Memory B cell (primary cell): ENCODE results near the gene CTU1.

Experiments used
- ATAC-seq: fragments of 150-1000 bp; cut with Tn5 transposase; 2 replicates; pipeline ENCODE4 v1.10.0; 2021; ENCODE audit warnings: low read depth, mild to moderate bottlenecking, moderate library complexity
- DNase-seq, 2 donors: peaks; one replicate each; pipeline ENCODE4 v3.0.0; 2022; ENCODE audit warnings: low spot score in 2 of 2
- H3K27ac Mint-ChIP-seq: one replicate; pipeline ENCODE4 v1.8.0; 2022; ENCODE audit warnings: mild to moderate bottlenecking, moderate library complexity, mixed read lengths
- H3K27me3 Mint-ChIP-seq: one replicate; pipeline ENCODE4 v1.8.0; 2022; ENCODE audit warnings: mixed read lengths
- H3K36me3 Mint-ChIP-seq: one replicate; pipeline ENCODE4 v1.8.0; 2022; ENCODE audit warnings: mild to moderate bottlenecking, mixed read lengths
- H3K4me1 Mint-ChIP-seq: one replicate; pipeline ENCODE4 v1.8.0; 2022; ENCODE audit warnings: mixed read lengths
- H3K4me3 Mint-ChIP-seq: one replicate; pipeline ENCODE4 v1.8.0; 2022; ENCODE audit warnings: mild to moderate bottlenecking, moderate library complexity, mixed read lengths
- H3K9me3 Mint-ChIP-seq: one replicate; pipeline ENCODE4 v1.8.0; 2022; ENCODE audit warnings: mixed read lengths

Gene CTU1

DNA sequence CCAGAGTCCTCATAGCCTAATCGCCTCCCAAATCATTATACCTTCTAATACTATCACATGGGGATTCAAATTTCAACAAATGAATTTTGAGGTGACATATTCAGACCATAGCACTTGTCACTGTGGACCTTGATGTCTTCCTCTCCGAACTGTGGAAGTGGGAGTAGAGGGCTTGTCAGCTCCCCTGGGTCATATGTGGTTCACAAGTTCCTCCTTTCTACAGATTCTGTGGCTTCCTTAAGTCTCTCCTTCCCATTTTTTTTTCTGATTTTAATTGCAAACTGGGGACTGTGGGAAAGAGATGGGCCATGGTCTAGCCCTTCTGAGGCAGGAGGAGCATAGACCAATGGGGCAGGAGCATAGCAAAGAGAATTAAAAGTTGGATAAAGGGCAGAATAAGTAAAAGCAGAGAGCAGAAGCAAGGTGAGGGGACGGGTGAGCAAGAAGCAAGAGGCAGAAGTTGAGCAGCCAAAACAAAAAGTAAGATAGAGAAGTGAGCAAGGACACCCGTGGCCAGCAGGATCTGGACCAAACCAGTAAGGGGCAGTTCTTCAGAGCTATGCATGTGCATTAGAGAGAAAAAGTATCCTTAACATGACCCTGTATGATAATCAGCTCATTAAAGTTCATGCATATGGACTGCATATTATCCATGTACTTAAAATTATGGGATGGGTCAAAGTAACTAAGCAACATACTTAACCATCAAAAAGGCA, 31.2 kb upstream of the CTU1 start:
- H3K36me3 Mint-ChIP-seq, result no peaks in the 10 kb centered on the region
- H3K27ac Mint-ChIP-seq, result no peak overlapping the region
- H3K9me3 Mint-ChIP-seq, result no peaks in the 10 kb centered on the region
- no peak overlapping the region for H3K4me3 Mint-ChIP-seq
- peaks cover 5% of the 10 kb centered on the region for H3K4me1 Mint-ChIP-seq
- H3K27me3 Mint-ChIP-seq, result peaks cover 21% of the 10 kb centered on the region
- ATAC-seq (no peak), DNase-seq (no peak)

- Mint-ChIP-seq H3K4me3 (no peak overlapping the region), H3K36me3 (no peaks in the 10 kb centered on the region), H3K27me3 (peaks cover 19% of the 10 kb centered on the region), H3K4me1 (peaks cover 5% of the 10 kb centered on the region), H3K27ac (no peak overlapping the region), H3K9me3 (no peaks in the 10 kb centered on the region)
- DNase-seq (no peak), ATAC-seq (no peak)
Observed at GRCh38 chr19:51138549-51138979, 30.4 kb upstream of the CTU1 start.

DNA sequence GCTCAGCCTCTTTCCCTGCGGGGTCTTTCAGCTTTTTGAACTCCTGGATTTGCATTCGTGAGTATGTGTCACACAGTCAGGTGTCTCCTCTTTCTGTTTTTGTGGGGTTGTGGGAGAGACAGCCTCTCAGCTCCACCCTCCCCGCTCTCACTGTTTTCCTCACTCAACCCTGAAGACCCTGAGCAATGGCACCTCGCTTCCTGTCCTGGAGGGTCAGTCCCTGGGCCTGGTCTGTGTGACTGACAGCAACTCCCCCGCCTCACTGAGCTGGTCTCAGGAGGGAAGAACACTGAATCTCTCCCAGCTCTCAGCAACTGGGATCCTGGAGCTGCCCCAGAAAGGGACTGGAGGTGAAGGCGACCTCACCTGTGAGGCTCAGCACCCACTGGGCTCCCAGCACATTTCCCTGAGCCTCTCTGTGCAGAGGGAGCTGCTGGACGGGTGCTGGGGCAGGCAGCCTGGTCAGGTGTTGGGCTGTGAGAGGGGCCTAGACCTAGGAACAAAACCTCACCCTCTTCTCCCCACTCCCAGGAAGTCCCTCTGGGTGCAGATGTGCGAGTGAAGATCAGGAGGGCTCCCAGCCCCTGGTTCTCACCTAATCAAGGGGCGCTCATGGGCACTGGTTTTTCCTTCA, 29.7 kb upstream of the CTU1 start:
- H3K27ac Mint-ChIP-seq, result no peak overlapping the region
- no peak for ATAC-seq
- peaks cover 19% of the 10 kb centered on the region for H3K27me3 Mint-ChIP-seq
- no peak for DNase-seq
- H3K4me1 Mint-ChIP-seq, result peaks cover 5% of the 10 kb centered on the region
- H3K4me3 Mint-ChIP-seq, result no peak overlapping the region
- H3K36me3 Mint-ChIP-seq, result no peaks in the 10 kb centered on the region
- no peaks in the 10 kb centered on the region for H3K9me3 Mint-ChIP-seq

GRCh38 chr19:51136851-51137551, 28.8 kb upstream of the CTU1 start:
- no peak for ATAC-seq
- H3K27ac Mint-ChIP-seq, result no peak overlapping the region
- DNase-seq, result no peak
- H3K4me1 Mint-ChIP-seq, result peaks cover 8% of the 10 kb centered on the region
- no peaks in the 10 kb centered on the region for H3K36me3 Mint-ChIP-seq
- H3K9me3 Mint-ChIP-seq, result no peaks in the 10 kb centered on the region
- no peak overlapping the region for H3K4me3 Mint-ChIP-seq
- H3K27me3 Mint-ChIP-seq, result peaks cover 19% of the 10 kb centered on the region

GRCh38 chr19:51135986-51136762, 28.0 kb upstream of the CTU1 start:
- ATAC-seq (no peak), DNase-seq (no peak)
- Mint-ChIP-seq H3K36me3 (no peaks in the 10 kb centered on the region), H3K27me3 (peaks cover 20% of the 10 kb centered on the region), H3K9me3 (no peaks in the 10 kb centered on the region), H3K27ac (no peak overlapping the region), H3K4me3 (no peak overlapping the region), H3K4me1 (peaks cover 8% of the 10 kb centered on the region)

DNA sequence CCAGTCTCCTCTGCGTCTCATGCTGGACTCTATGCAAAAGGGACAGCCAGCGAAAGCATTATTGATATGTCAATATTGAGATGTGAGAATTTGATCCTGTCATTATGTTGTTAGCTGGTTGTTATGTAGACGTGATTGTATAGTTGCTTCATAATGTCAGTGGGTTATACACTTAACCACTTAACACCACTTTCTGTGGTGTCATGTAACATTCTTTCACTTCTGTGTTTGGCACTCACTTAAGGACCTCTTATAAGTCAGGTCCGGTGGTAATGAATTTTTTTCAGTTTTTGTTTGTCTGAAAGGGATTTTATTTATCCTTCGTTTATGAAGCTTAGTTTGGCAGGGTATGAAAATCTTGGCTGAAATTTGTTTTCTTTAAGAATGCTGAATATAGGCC, 26.8 kb upstream of the CTU1 start:
- DNase-seq, result no peak
- Mint-ChIP-seq H3K27ac (no peak overlapping the region), H3K27me3 (peaks cover 19% of the 10 kb centered on the region), H3K9me3 (no peaks in the 10 kb centered on the region), H3K36me3 (no peaks in the 10 kb centered on the region), H3K4me1 (peaks cover 8% of the 10 kb centered on the region), H3K4me3 (no peak overlapping the region)
- no peak for ATAC-seq

- H3K27ac Mint-ChIP-seq, result no peak overlapping the region
- H3K27me3 Mint-ChIP-seq, result peaks cover 15% of the 10 kb centered on the region
- ATAC-seq, result no peak
- H3K4me1 Mint-ChIP-seq, result peaks cover 5% of the 10 kb centered on the region
- no peaks in the 10 kb centered on the region for H3K36me3 Mint-ChIP-seq
- DNase-seq, result no peak
- H3K9me3 Mint-ChIP-seq, result no peaks in the 10 kb centered on the region
- H3K4me3 Mint-ChIP-seq, result no peak overlapping the region
Observed at GRCh38 chr19:51131780-51132680, 23.8 kb upstream of the CTU1 start.

DNA sequence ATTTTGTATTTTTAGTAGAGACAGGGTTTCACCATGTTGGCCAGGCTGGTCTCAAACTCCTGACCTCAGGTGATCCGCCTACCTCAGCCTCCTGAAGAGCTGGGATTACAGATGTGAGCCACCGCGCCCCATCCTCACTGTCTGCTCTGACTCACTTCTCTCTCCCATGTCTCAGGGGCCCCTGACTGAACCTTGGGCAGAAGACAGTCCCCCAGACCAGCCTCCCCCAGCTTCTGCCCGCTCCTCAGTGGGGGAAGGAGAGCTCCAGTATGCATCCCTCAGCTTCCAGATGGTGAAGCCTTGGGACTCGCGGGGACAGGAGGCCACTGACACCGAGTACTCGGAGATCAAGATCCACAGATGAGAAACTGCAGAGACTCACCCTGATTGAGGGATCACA, 21.5 kb upstream of the CTU1 start:
- Mint-ChIP-seq H3K4me3 (no peak overlapping the region), H3K36me3 (no peaks in the 10 kb centered on the region), H3K9me3 (no peaks in the 10 kb centered on the region), H3K27me3 (peaks cover 14% of the 10 kb centered on the region), H3K4me1 (peaks cover 5% of the 10 kb centered on the region), H3K27ac (no peak overlapping the region)
- DNase-seq (no peak), ATAC-seq (no peak)

DNA sequence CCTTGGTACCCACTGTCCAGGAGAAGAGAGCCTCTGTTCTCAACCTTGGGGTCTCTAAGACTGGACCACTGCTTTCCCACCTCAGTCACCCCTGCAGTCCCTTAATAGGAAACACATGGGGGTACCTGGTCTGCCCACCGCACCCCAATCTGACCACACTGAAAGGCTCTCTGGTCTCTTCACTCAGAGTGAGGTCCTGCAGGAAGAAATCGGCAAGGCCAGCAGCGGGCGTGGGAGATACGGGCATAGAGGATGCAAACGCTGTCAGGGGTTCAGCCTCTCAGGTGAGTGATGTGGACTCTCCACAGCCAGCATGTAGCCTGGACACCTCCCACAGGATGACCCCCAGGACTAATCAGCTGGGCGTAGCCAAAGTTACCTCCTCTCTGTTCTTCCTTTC, 20.0 kb upstream of the CTU1 start:
- Mint-ChIP-seq H3K9me3 (no peaks in the 10 kb centered on the region), H3K4me1 (peaks cover 14% of the 10 kb centered on the region), H3K4me3 (no peak overlapping the region), H3K36me3 (no peaks in the 10 kb centered on the region), H3K27me3 (peaks cover 13% of the 10 kb centered on the region), H3K27ac (no peak overlapping the region)
- ATAC-seq (no peak), DNase-seq (no peak)

GRCh38 chr19:51127755-51128154, 19.5 kb upstream of the CTU1 start:
- no peak for DNase-seq
- Mint-ChIP-seq H3K4me3 (no peak overlapping the region), H3K27me3 (peaks cover 13% of the 10 kb centered on the region), H3K4me1 (peaks cover 15% of the 10 kb centered on the region), H3K9me3 (no peaks in the 10 kb centered on the region), H3K27ac (no peak overlapping the region), H3K36me3 (no peaks in the 10 kb centered on the region)
- ATAC-seq, result no peak

GRCh38 chr19:51127032-51127431, 18.8 kb upstream of the CTU1 start:
- peaks cover 14% of the 10 kb centered on the region for H3K4me1 Mint-ChIP-seq
- no peak overlapping the region for H3K4me3 Mint-ChIP-seq
- no peak for ATAC-seq
- DNase-seq, result no peak
- H3K9me3 Mint-ChIP-seq, result no peaks in the 10 kb centered on the region
- H3K27me3 Mint-ChIP-seq, result peaks cover 14% of the 10 kb centered on the region
- H3K36me3 Mint-ChIP-seq, result peaks cover under 1% of the 10 kb centered on the region
- H3K27ac Mint-ChIP-seq, result no peak overlapping the region

GRCh38 chr19:51125421-51126075, 17.3 kb upstream of the CTU1 start:
- Mint-ChIP-seq H3K27ac (no peak overlapping the region), H3K36me3 (peaks cover 4% of the 10 kb centered on the region), H3K9me3 (peaks cover 2% of the 10 kb centered on the region), H3K4me3 (no peak overlapping the region), H3K27me3 (peaks cover 14% of the 10 kb centered on the region), H3K4me1 (peaks cover 16% of the 10 kb centered on the region)
- DNase-seq (no peak), ATAC-seq (no peak)

DNA sequence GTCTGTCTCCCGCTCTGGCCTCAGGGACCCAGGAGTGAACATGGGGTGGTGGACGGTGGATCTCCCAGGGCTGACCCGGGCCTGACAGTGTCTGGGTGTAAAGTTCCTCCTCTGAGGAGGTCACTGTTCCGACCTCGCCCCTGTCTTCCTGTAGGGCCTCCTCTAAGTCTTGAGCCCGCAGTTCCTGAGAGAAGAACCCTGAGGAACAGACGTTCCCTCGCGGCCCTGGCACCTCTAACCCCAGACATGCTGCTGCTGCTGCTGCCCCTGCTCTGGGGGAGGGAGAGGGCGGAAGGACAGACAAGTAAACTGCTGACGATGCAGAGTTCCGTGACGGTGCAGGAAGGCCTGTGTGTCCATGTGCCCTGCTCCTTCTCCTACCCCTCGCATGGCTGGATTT, 16.5 kb upstream of the CTU1 start, which contains the start of gene SIGLEC9:
TSS of gene SIGLEC9 (plus strand) at position 178 of the 400 bp plus-strand sequence. CDS start at position 247, 69 bp downstream.
- ATAC-seq (no peak), DNase-seq (no peak)
- Mint-ChIP-seq H3K36me3 (peaks cover 4% of the 10 kb centered on the region), H3K9me3 (peaks cover 2% of the 10 kb centered on the region), H3K27ac (no peak within 1 kb of the TSS), H3K27me3 (peaks cover 17% of the 10 kb centered on the region), H3K4me1 (peaks cover 16% of the 10 kb centered on the region), H3K4me3 (no peak within 1 kb of the TSS)
